T-helper 1 cell treated with Interleukin-12 subunit alpha and Interleukin-12 subunit beta and Interleukin-4 antibody, amounts not matched to agents 30 μg/mL and 1 μg/mL, for 36 hours (primary cell): Measurements from ENCODE around the gene OR9Q2.

Experiments used
- H3K27ac Mint-ChIP-seq: one replicate; pipeline ENCODE4 v1.8.0; 2021; ENCODE audit warnings: mild to moderate bottlenecking, mixed read lengths
- H3K27me3 Mint-ChIP-seq: one replicate; pipeline ENCODE4 v1.8.0; 2021; ENCODE audit warnings: low read depth, mixed read lengths
- H3K36me3 Mint-ChIP-seq: one replicate; pipeline ENCODE4 v1.8.0; 2021; ENCODE audit warnings: low read depth, mixed read lengths
- H3K4me1 Mint-ChIP-seq: one replicate; pipeline ENCODE4 v1.8.0; 2021; ENCODE audit warnings: low read depth, mixed read lengths
- H3K4me3 Mint-ChIP-seq: one replicate; pipeline ENCODE4 v1.8.0; 2021; ENCODE audit warnings: mild to moderate bottlenecking, moderate library complexity, mixed read lengths
- H3K9me3 Mint-ChIP-seq: one replicate; pipeline ENCODE4 v1.8.0; 2021; ENCODE audit warnings: mixed read lengths

Gene OR9Q2

GRCh38 chr11:58188770-58189169 is at the start of gene OR9Q2:
TSS of gene OR9Q2 (plus strand) at chr11:58189070. CDS start at chr11:58190491, 1,421 bp downstream.
- H3K4me1 Mint-ChIP-seq = no peaks in the 10 kb centered on the region
- no peak within 1 kb of the TSS for H3K4me3 Mint-ChIP-seq

GRCh38 chr11:58142761-58143160 is 46.1 kb upstream of the OR9Q2 start:
- Mint-ChIP-seq H3K27me3 (no peaks in the 10 kb centered on the region), H3K27ac (no peak overlapping the region), H3K4me1 (no peaks in the 10 kb centered on the region), H3K9me3 (no peaks in the 10 kb centered on the region), H3K36me3 (no peaks in the 10 kb centered on the region), H3K4me3 (no peak overlapping the region)

More at GRCh38 chr11:58188770-58189169, at the start of gene OR9Q2:
- Mint-ChIP-seq H3K27ac (no peak within 1 kb of the TSS), H3K9me3 (no peaks in the 10 kb centered on the region), H3K27me3 (no peaks in the 10 kb centered on the region), H3K36me3 (no peaks in the 10 kb centered on the region)

- H3K4me1 Mint-ChIP-seq = no peaks in the 10 kb centered on the region
- peaks cover 4% of the 10 kb centered on the region for H3K27me3 Mint-ChIP-seq
- no peak overlapping the region for H3K27ac Mint-ChIP-seq
- H3K36me3 Mint-ChIP-seq = no peaks in the 10 kb centered on the region
- H3K4me3 Mint-ChIP-seq = no peak overlapping the region
- no peaks in the 10 kb centered on the region for H3K9me3 Mint-ChIP-seq
Observed at GRCh38 chr11:58152781-58153180, 36.1 kb upstream of the OR9Q2 start.

GRCh38 chr11:58164389-58164788 is 24.5 kb upstream of the OR9Q2 start:
- Mint-ChIP-seq H3K9me3 (no peaks in the 10 kb centered on the region), H3K27ac (no peak overlapping the region), H3K4me1 (no peaks in the 10 kb centered on the region), H3K36me3 (no peaks in the 10 kb centered on the region), H3K27me3 (no peaks in the 10 kb centered on the region), H3K4me3 (no peak overlapping the region)

GRCh38 chr11:58164990-58165389 is 23.9 kb upstream of the OR9Q2 start:
- no peaks in the 10 kb centered on the region for H3K9me3 Mint-ChIP-seq
- no peak overlapping the region for H3K4me3 Mint-ChIP-seq
- H3K4me1 Mint-ChIP-seq = no peaks in the 10 kb centered on the region
- H3K27ac Mint-ChIP-seq = no peak overlapping the region
- H3K36me3 Mint-ChIP-seq = no peaks in the 10 kb centered on the region
- peaks cover 3% of the 10 kb centered on the region for H3K27me3 Mint-ChIP-seq

- Mint-ChIP-seq H3K4me3 (no peak overlapping the region), H3K9me3 (no peaks in the 10 kb centered on the region), H3K4me1 (no peaks in the 10 kb centered on the region), H3K27ac (no peak overlapping the region), H3K27me3 (peaks cover 3% of the 10 kb centered on the region), H3K36me3 (no peaks in the 10 kb centered on the region)
Observed at GRCh38 chr11:58165504-58166106, 23.3 kb upstream of the OR9Q2 start.

GRCh38 chr11:58177409-58178054 is 11.3 kb upstream of the OR9Q2 start:
- H3K36me3 Mint-ChIP-seq = no peaks in the 10 kb centered on the region
- no peak overlapping the region for H3K27ac Mint-ChIP-seq
- H3K4me3 Mint-ChIP-seq = no peak overlapping the region
- no peaks in the 10 kb centered on the region for H3K4me1 Mint-ChIP-seq
- no peaks in the 10 kb centered on the region for H3K9me3 Mint-ChIP-seq
- H3K27me3 Mint-ChIP-seq = no peaks in the 10 kb centered on the region

GRCh38 chr11:58178444-58178843 is 10.4 kb upstream of the OR9Q2 start:
- no peak overlapping the region for H3K4me3 Mint-ChIP-seq
- H3K36me3 Mint-ChIP-seq = no peaks in the 10 kb centered on the region
- H3K27ac Mint-ChIP-seq = no peak overlapping the region
- H3K9me3 Mint-ChIP-seq = no peaks in the 10 kb centered on the region
- H3K27me3 Mint-ChIP-seq = no peaks in the 10 kb centered on the region
- H3K4me1 Mint-ChIP-seq = no peaks in the 10 kb centered on the region

- Mint-ChIP-seq H3K4me1 (no peaks in the 10 kb centered on the region), H3K27me3 (no peaks in the 10 kb centered on the region), H3K9me3 (no peaks in the 10 kb centered on the region), H3K36me3 (no peaks in the 10 kb centered on the region), H3K4me3 (no peak overlapping the region), H3K27ac (no peak overlapping the region)
Observed at GRCh38 chr11:58179648-58180047, 9.2 kb upstream of the OR9Q2 start.

GRCh38 chr11:58186938-58187337 is 1.9 kb upstream of the OR9Q2 start:
- Mint-ChIP-seq H3K27me3 (no peaks in the 10 kb centered on the region), H3K27ac (no peak overlapping the region), H3K4me3 (no peak overlapping the region), H3K9me3 (no peaks in the 10 kb centered on the region), H3K4me1 (no peaks in the 10 kb centered on the region), H3K36me3 (no peaks in the 10 kb centered on the region)

- H3K4me3 Mint-ChIP-seq = no peak overlapping the region
- H3K4me1 Mint-ChIP-seq = no peaks in the 10 kb centered on the region
- H3K27ac Mint-ChIP-seq = no peak overlapping the region
- H3K27me3 Mint-ChIP-seq = no peaks in the 10 kb centered on the region
- H3K9me3 Mint-ChIP-seq = no peaks in the 10 kb centered on the region
- H3K36me3 Mint-ChIP-seq = no peaks in the 10 kb centered on the region
Observed at GRCh38 chr11:58192229-58192628, 3.4 kb downstream of the OR9Q2 start.

- H3K27ac Mint-ChIP-seq = no peak overlapping the region
- no peaks in the 10 kb centered on the region for H3K27me3 Mint-ChIP-seq
- no peak overlapping the region for H3K4me3 Mint-ChIP-seq
- no peaks in the 10 kb centered on the region for H3K9me3 Mint-ChIP-seq
- no peaks in the 10 kb centered on the region for H3K4me1 Mint-ChIP-seq
- H3K36me3 Mint-ChIP-seq = no peaks in the 10 kb centered on the region
Observed at GRCh38 chr11:58193391-58193790, 4.5 kb downstream of the OR9Q2 start.

- Mint-ChIP-seq H3K9me3 (no peaks in the 10 kb centered on the region), H3K4me3 (no peak overlapping the region), H3K27ac (no peak overlapping the region), H3K36me3 (no peaks in the 10 kb centered on the region), H3K27me3 (no peaks in the 10 kb centered on the region), H3K4me1 (no peaks in the 10 kb centered on the region)
Observed at GRCh38 chr11:58195939-58196338, 7.1 kb downstream of the OR9Q2 start.

- no peak overlapping the region for H3K27ac Mint-ChIP-seq
Observed at GRCh38 chr11:58199271-58199670, 10.4 kb downstream of the OR9Q2 start.

GRCh38 chr11:58204042-58204441 is 15.2 kb downstream of the OR9Q2 start, which contains the start of gene OR1S2:
TSS of gene OR1S2 (minus strand) at chr11:58204142. CDS start at chr11:58204142, 0 bp downstream.
- H3K27me3 Mint-ChIP-seq = no peaks in the 10 kb centered on the region
- H3K27ac Mint-ChIP-seq = no peak within 1 kb of the TSS
- H3K36me3 Mint-ChIP-seq = no peaks in the 10 kb centered on the region
- no peaks in the 10 kb centered on the region for H3K9me3 Mint-ChIP-seq
- H3K4me3 Mint-ChIP-seq = no peak within 1 kb of the TSS
- H3K4me1 Mint-ChIP-seq = no peaks in the 10 kb centered on the region

More at GRCh38 chr11:58199271-58199670, 10.4 kb downstream of the OR9Q2 start:
- H3K36me3 Mint-ChIP-seq = no peaks in the 10 kb centered on the region
- no peaks in the 10 kb centered on the region for H3K27me3 Mint-ChIP-seq
- no peaks in the 10 kb centered on the region for H3K9me3 Mint-ChIP-seq
- H3K4me1 Mint-ChIP-seq = no peaks in the 10 kb centered on the region
- no peak overlapping the region for H3K4me3 Mint-ChIP-seq
